HepG2 (cell line): ENCODE measurements around the gene FLYWCH1. TPM values are rescaled to one million over a fixed set of nuclear protein-coding genes. Genes with fewer than 3 reads are reported as not detected.
A peak's percentile ranks its signal among the peaks of the same experiment; 100 is the strongest.

Source experiments
- CCDC6 ChIP-seq: sonication (generic); formaldehyde crosslinking; IDR thresholded peaks from 2 replicates; pipeline ENCODE4 v1.8.1; 2022; ENCODE audit warnings: mild to moderate bottlenecking, missing genetic modification reagents, moderate library complexity
- DMAP1 ChIP-seq: IDR thresholded peaks from 2 replicates; pipeline ENCODE4 v1.6.1; 2016
- EED ChIP-seq: sonication (generic); formaldehyde crosslinking; IDR thresholded peaks from 2 replicates; pipeline ENCODE4 v1.5.0; 2020; ENCODE audit warnings: mild to moderate bottlenecking, missing genetic modification reagents
- GPN1 ChIP-seq: sonication (generic); formaldehyde crosslinking; IDR thresholded peaks from 2 replicates; pipeline ENCODE4 v1.5.1; 2020; ENCODE audit warnings: missing genetic modification reagents, borderline replicate concordance
- KAT8 ChIP-seq: IDR thresholded peaks from 2 replicates; pipeline ENCODE4 v1.6.1; 2016; ENCODE audit warnings: missing genetic modification reagents, missing compliant biosample characterization
- MTF2 ChIP-seq: sonication (generic); formaldehyde crosslinking; IDR thresholded peaks from 2 replicates; pipeline ENCODE4 v1.5.0; 2020; ENCODE audit warnings: missing genetic modification reagents, borderline replicate concordance
- PTBP1 ChIP-seq: fragments of 200-400 bp; formaldehyde crosslinking; IDR thresholded peaks from 2 replicates; pipeline ENCODE4 v1.6.1; 2018; ENCODE audit warnings: low read length, low read depth; ENCODE audit not compliant: poor library complexity, severe bottlenecking
- TGIF2 ChIP-seq: IDR thresholded peaks from 2 replicates; pipeline ENCODE4 v1.6.1; 2016; ENCODE audit warnings: control low read depth, missing compliant biosample characterization
- XBP1 ChIP-seq: sonication (generic); formaldehyde crosslinking; IDR thresholded peaks from 2 replicates; pipeline ENCODE4 v1.5.0; 2020; ENCODE audit warnings: missing genetic modification reagents
- ZNF124 ChIP-seq: sonication (generic); formaldehyde crosslinking; IDR thresholded peaks from 2 replicates; pipeline ENCODE4 v1.4.0; 2020; ENCODE audit warnings: missing genetic modification reagents
- ZNF646 ChIP-seq: sonication (generic); formaldehyde crosslinking; IDR thresholded peaks from 2 replicates; pipeline ENCODE4 v1.9.0; 2021; ENCODE audit warnings: mild to moderate bottlenecking, missing genetic modification reagents
- polyA plus RNA-seq, 8 experiments: library from polyadenylated mRNA; depleted of rRNA in 3 of 8; stranded (reverse) in 7 of 8; unstranded in 1 of 8; fragments of >200 nt; fragmentation: Illumina TruSeq in 4 of 8; extraction: Trizol in 4 of 8; gene quantifications; 2 replicates each; pipeline versions ENCODE4 v1.2.1 to v1.2.3, GENCODE V29; 2011 to 2016; ENCODE audit warnings: low read depth in 4 of 8, missing spikeins in 1 of 8, mixed read lengths in 1 of 8; ENCODE audit not compliant: insufficient read depth in 1 of 8
- total RNA-seq, 5 experiments: library from RNA; depleted of rRNA; stranded (reverse); fragments of >200 nt; fragmentation: Illumina TruSeq; extraction: Trizol; gene quantifications; 2 replicates each; pipeline ENCODE4 v1.2.3, GENCODE V29; 2016; ENCODE audit warnings: low read depth in 1 of 5
- TF ChIP-seq, protein P1 (sequence below): sonication (generic); formaldehyde crosslinking; IDR thresholded peaks from 2 replicates; pipeline ENCODE4 v1.5.0; 2020; ENCODE audit warnings: missing genetic modification reagents
- TF ChIP-seq, protein P2 (sequence below): sonication (generic); formaldehyde crosslinking; IDR thresholded peaks from 2 replicates; pipeline ENCODE4 v1.8.0; 2022; ENCODE audit warnings: missing genetic modification reagents, mild to moderate bottlenecking, inconsistent platforms, borderline replicate concordance
- TF ChIP-seq, protein P3 (sequence below): sonication (generic); formaldehyde crosslinking; IDR thresholded peaks from 2 replicates; pipeline ENCODE4 v1.4.0; 2020; ENCODE audit warnings: mild to moderate bottlenecking, missing genetic modification reagents, borderline replicate concordance

The FLYWCH1 gene
- total and polyA plus RNA-seq, 2 of the 13 experiments (the other 11 are each of a cell fraction or from before 2014, with no cell fraction given), result 7.3 to 12.4 TPM

DNA sequence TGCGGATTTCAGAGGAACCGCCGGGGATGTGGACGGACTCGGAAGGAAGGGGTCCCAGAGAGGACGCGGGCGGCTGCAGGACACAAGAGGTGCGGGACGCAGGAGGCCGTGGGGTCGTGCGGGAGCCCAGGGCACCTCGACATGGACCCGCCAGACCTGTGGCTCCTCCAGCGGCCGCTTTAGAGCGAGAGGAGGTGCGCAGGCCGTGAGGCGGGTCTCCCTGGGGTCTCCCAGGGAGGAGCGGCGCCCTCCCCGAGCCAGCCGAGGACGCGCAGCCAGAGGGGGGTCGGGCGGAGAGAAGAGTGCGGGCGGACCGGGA lies 6.8 kb upstream of the FLYWCH1 start (continued):
- TF ChIP-seq, protein P1, sequence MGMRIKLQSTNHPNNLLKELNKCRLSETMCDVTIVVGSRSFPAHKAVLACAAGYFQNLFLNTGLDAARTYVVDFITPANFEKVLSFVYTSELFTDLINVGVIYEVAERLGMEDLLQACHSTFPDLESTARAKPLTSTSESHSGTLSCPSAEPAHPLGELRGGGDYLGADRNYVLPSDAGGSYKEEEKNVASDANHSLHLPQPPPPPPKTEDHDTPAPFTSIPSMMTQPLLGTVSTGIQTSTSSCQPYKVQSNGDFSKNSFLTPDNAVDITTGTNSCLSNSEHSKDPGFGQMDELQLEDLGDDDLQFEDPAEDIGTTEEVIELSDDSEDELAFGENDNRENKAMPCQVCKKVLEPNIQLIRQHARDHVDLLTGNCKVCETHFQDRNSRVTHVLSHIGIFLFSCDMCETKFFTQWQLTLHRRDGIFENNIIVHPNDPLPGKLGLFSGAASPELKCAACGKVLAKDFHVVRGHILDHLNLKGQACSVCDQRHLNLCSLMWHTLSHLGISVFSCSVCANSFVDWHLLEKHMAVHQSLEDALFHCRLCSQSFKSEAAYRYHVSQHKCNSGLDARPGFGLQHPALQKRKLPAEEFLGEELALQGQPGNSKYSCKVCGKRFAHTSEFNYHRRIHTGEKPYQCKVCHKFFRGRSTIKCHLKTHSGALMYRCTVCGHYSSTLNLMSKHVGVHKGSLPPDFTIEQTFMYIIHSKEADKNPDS (CRISPR knock-in tag), result 0 out of 2 replicates have a peak, but pooled peaks have one; percentile 20
- TF ChIP-seq DMAP1 (CRISPR knock-in tag), result no peak
- peak; percentile 10; the same call in 1 of the 2 replicates for TF ChIP-seq TGIF2 (CRISPR knock-in tag)
- peak; percentile 43; the same call in 1 of the 2 replicates for TF ChIP-seq MTF2
- TF ChIP-seq EED, result 0 out of 2 replicates have a peak, but pooled peaks have one; percentile 47
- TF ChIP-seq, protein P2, sequence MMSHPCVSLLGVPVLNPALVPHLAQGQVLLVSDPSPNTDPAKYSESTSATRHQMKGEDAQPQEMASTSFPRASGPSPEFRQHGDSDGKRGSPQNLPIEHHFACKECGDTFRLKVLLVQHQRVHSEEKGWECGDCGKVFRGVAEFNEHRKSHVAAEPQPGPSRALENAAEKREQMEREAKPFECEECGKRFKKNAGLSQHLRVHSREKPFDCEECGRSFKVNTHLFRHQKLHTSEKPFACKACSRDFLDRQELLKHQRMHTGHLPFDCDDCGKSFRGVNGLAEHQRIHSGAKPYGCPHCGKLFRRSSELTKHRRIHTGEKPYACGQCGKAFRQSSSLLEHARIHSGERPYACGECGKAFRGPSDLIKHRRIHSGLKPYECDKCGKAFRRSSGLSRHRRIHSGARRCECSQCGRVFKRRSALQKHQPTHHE, result 0 out of 2 replicates have a peak, but pooled peaks have one; percentile 45
- TF ChIP-seq KAT8 (CRISPR knock-in tag), result no peak
- TF ChIP-seq, protein P3, sequence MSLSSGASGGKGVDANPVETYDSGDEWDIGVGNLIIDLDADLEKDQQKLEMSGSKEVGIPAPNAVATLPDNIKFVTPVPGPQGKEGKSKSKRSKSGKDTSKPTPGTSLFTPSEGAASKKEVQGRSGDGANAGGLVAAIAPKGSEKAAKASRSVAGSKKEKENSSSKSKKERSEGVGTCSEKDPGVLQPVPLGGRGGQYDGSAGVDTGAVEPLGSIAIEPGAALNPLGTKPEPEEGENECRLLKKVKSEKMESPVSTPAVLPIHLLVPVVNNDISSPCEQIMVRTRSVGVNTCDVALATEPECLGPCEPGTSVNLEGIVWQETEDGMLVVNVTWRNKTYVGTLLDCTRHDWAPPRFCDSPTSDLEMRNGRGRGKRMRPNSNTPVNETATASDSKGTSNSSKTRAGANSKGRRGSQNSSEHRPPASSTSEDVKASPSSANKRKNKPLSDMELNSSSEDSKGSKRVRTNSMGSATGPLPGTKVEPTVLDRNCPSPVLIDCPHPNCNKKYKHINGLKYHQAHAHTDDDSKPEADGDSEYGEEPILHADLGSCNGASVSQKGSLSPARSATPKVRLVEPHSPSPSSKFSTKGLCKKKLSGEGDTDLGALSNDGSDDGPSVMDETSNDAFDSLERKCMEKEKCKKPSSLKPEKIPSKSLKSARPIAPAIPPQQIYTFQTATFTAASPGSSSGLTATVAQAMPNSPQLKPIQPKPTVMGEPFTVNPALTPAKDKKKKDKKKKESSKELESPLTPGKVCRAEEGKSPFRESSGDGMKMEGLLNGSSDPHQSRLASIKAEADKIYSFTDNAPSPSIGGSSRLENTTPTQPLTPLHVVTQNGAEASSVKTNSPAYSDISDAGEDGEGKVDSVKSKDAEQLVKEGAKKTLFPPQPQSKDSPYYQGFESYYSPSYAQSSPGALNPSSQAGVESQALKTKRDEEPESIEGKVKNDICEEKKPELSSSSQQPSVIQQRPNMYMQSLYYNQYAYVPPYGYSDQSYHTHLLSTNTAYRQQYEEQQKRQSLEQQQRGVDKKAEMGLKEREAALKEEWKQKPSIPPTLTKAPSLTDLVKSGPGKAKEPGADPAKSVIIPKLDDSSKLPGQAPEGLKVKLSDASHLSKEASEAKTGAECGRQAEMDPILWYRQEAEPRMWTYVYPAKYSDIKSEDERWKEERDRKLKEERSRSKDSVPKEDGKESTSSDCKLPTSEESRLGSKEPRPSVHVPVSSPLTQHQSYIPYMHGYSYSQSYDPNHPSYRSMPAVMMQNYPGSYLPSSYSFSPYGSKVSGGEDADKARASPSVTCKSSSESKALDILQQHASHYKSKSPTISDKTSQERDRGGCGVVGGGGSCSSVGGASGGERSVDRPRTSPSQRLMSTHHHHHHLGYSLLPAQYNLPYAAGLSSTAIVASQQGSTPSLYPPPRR, result no peak
- peak; percentile 33 for TF ChIP-seq PTBP1
- 0 out of 2 replicates have a peak, but pooled peaks have one; percentile 39 for TF ChIP-seq XBP1
- TF ChIP-seq ZNF124, result no peak
- peak; percentile 7; the same call in 1 of the 2 replicates for TF ChIP-seq CCDC6
- no peak for TF ChIP-seq ZNF646 (CRISPR knock-in tag)
- 0 out of 2 replicates have a peak, but pooled peaks have one; percentile 33 for TF ChIP-seq GPN1 (CRISPR knock-in tag)
